CD4-positive, alpha-beta T cell treated with Interferon alpha-2 for 1 hour (primary cell): Measurements from ENCODE around the gene BMERB1.

ENCODE experiments used
- DNase-seq, 2 donors: peaks; one replicate each; pipeline ENCODE4 v3.0.0-alpha.2; 2020 to 2022

The BMERB1 gene

GRCh38 chr16:15620611-15621195 is 186.3 kb downstream of the BMERB1 start:
- no peak for DNase-seq

- DNase-seq = no peak
Observed at GRCh38 chr16:15621456-15621855, 187.1 kb downstream of the BMERB1 start.

GRCh38 chr16:15621889-15622288 is 187.5 kb downstream of the BMERB1 start:
- DNase-seq = no peak

GRCh38 chr16:15631730-15632409 is 197.5 kb downstream of the BMERB1 start:
- DNase-seq = no peak

GRCh38 chr16:15635926-15636325 is 201.5 kb downstream of the BMERB1 start:
- DNase-seq = no peak

- DNase-seq = peak in 1 of 2 donors; percentile 49
Observed at GRCh38 chr16:15636392-15636873, 202.0 kb downstream of the BMERB1 start.
